ENCODE measurements around the gene CDH16.

DNA sequence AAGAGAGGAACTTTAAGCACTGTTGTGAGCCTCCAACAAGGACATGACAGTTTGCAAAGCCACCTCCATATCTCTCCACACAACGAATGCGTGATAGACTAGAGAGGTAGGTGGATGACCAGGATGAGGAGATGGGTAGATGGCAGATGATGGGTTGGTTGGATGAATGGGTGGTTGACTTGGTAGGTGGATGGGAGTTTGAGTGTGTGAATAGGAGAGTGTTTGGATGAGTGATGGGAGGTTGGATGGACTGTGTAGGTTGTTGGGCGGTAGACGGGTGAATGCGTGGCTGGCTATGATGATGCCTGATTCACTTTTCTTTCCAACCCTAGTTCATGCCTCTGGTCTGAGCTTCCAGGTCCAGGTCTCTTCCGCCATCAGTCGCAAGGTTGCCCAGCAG is 4.1 kb downstream of the CDH16 start:
- TF ChIP-seq, protein P1, sequence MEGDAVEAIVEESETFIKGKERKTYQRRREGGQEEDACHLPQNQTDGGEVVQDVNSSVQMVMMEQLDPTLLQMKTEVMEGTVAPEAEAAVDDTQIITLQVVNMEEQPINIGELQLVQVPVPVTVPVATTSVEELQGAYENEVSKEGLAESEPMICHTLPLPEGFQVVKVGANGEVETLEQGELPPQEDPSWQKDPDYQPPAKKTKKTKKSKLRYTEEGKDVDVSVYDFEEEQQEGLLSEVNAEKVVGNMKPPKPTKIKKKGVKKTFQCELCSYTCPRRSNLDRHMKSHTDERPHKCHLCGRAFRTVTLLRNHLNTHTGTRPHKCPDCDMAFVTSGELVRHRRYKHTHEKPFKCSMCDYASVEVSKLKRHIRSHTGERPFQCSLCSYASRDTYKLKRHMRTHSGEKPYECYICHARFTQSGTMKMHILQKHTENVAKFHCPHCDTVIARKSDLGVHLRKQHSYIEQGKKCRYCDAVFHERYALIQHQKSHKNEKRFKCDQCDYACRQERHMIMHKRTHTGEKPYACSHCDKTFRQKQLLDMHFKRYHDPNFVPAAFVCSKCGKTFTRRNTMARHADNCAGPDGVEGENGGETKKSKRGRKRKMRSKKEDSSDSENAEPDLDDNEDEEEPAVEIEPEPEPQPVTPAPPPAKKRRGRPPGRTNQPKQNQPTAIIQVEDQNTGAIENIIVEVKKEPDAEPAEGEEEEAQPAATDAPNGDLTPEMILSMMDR (IDR thresholded peaks at IDR 0.05) = no peak
- TF ChIP-seq POLR2A (IDR thresholded peaks at IDR 0.05) (no peak), POLR2AphosphoS5 (IDR thresholded peaks at IDR 0.05; ENCODE audit: insufficient read depth in 1 of 2, low read depth in 1 of 2) (no peak)

Measured in vagina (tissue), 2 donors.